HPDE6-E6E7 (cell line): ENCODE results near the gene ACTN4.

ENCODE experiments used
- DNase-seq: peaks from one replicate; pipeline ENCODE4 v3.0.0; 2011; ENCODE audit warnings: missing footprints; ENCODE audit errors: extremely low spot score

ACTN4 gene

GRCh38 chr19:38635483-38636399 is 11.7 kb upstream of the ACTN4 start:
- no peak for DNase-seq

- DNase-seq, result no peak
These were observed 9.0 kb upstream of the ACTN4 start for GRCh38 chr19:38638461-38638860.

DNA sequence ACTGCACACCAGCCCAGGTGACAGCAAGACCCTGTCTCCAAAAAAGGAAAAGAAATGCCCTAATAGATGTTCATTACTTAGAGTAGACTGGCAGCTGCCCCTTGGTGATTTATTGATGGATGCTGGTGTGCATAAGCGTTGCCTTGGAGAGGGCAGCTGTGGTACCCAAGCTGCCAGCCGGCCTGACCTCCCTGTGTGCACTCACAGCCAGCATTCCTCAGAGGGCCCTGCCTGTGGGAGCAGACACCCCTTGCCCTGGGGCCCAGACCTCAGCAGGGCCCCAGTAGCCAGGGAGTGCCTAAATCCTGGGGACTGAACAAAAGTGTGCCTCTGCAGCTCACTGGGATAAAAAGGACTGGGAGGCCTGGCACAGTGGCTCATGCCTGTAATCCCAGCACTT is 7.8 kb upstream of the ACTN4 start:
- DNase-seq, result no peak

DNA sequence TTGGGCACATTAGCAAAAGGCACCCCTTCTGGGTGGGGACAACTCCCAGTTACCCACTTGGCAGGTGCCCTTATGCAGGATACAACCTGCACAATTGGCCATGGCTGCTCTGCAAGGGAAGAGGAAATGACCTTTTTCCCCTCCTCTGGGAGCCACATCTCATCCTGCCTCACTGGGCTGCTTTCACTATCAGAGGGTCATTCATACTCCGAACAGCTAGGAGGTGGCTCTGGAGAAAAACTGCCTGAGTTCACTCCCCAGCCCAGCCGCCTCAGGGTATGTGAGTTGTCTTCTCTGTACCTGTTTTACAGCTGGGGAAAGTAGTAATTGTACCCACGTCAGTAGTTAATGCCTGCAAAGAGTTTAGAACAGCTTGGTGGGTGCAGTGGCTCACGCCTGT is 7.1 kb upstream of the ACTN4 start:
- no peak for DNase-seq

DNA sequence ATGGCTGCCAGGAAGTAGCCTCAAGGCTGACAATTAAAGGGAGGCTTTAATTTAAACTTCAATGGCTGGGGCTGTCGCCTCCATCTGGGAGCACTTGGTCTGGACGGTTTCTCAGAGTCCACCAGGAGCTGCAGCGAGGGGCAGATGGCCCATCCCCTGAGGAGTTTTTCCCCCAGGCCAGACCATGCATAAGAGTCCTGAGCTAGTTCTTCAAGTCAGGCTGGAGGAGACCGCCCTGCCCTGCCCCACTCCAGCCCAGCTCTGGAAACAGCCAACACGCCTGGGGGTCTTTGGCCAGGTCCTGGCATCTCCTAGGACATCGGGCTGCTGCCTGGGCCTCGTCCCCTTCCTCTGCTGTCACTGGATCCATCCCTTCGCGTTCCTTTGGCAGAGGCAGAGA is 5.3 kb upstream of the ACTN4 start:
- DNase-seq, result no peak

DNA sequence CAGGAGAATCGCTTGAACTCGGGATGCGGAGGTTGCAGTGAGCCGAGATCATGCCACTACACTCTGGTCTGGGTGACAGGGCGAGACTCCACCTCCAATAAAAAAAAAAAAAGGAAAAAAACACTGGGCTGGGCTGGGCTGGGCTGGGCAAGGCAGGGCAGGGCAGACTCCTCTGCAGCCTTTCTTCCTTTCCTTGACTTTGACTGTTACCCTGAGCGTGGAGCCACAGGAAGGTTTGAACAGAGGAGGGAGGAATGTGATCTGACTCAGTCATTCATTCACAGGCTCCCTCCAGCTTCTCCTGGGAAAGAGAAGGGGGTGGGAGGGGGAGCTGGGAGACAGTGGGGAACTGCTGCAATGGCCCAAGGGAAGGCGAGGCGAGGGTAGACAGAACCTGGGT is 2.7 kb upstream of the ACTN4 start:
- no peak for DNase-seq

GRCh38 chr19:38647966-38648768 is 718 bp downstream of the ACTN4 start:
- DNase-seq, result no peak

DNA sequence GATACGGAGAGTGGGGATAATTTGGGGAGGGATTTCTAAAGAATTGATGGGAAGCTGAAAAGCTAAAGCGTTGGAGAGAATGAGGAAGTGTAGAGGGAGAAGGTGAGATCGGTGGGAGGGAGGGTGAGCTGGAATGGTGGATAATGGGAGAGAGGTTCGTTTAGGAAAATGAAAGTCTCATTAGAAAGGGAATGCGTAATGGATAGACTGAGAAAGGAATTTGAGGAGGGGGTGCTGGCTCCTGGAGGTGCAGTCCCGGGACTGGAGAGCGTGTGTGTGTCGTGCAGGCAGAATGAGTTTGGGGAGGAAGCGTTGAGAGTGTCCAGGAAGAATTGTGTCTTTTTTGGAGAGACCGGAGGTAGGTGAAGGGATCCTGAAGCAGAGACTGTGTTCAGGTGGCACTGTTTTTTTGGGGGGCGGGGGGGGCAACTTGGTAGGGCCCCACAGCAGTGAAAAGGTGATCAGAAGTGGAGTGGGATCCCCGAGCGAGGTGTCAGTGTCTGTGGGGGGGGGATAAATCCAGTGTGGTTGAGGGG is 1.4 kb downstream of the ACTN4 start:
- DNase-seq, result no peak

GRCh38 chr19:38649305-38650171 is 2.1 kb downstream of the ACTN4 start:
- DNase-seq, result no peak

DNA sequence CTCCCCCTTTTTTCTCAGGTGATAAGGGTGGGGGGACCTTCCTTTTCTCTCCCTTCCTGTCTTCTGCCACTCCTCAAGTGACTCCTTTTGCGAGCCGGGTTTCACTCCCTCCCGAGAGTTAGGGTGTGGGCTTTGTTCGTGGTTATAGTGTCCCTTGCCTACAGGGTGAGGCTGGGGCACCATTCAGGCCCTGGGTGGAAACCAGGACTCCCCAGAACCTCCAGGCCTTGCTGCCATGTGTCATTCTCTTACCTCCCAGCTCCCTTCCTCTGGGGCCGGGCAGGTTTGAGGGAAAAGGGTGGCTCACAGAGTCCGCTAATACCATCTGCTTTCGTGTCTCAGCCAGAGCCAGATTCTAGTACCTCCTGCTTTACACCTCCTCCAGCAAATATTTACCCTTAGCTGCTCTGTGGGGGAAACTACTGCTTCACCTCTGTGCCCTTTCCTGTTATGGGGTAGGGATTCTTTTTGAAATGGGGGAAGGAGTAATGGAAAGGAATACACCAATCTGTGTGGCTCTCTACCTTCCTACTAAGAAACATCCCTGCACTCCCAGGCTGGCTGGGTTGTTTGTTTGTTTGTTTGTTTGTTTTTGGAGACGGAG is 2.8 kb downstream of the ACTN4 start:
- no peak for DNase-seq

DNA sequence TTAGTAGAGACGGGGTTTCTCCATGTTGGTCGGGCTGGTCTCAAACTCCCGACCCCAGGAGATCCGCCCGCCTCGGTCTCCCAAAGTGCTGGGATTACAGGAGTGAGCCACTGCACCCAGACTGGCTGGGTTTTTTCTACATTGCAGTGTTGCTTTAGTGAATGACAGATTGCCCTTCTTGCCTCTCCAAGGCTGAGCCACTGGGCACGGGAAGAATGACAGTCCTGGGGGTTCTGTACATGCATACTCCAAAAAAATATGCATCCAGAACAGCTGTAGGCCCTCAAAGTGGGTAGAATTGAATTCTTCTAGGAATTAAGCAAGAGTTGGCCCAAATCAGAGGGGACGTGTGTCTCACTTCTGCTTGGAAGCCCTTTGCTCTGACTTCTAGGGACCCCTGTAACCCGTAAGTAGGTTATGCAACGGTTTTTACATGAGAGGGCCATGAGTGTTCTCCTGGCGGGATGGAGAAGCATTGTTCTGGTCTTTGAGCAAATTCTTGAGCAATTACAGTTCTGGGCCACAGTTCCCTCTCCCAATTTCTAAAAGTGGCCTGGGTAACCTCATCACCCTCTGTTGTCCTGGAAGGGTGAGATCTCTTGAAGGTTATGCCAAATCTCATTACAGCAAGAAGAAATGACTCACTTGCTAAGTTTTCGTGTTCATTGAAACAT is 3.6 kb downstream of the ACTN4 start:
- DNase-seq, result no peak

- no peak for DNase-seq
These were observed 5.7 kb downstream of the ACTN4 start for GRCh38 chr19:38653028-38653571.

- DNase-seq, result no peak
These were observed 7.2 kb downstream of the ACTN4 start for GRCh38 chr19:38654628-38655055.

DNA sequence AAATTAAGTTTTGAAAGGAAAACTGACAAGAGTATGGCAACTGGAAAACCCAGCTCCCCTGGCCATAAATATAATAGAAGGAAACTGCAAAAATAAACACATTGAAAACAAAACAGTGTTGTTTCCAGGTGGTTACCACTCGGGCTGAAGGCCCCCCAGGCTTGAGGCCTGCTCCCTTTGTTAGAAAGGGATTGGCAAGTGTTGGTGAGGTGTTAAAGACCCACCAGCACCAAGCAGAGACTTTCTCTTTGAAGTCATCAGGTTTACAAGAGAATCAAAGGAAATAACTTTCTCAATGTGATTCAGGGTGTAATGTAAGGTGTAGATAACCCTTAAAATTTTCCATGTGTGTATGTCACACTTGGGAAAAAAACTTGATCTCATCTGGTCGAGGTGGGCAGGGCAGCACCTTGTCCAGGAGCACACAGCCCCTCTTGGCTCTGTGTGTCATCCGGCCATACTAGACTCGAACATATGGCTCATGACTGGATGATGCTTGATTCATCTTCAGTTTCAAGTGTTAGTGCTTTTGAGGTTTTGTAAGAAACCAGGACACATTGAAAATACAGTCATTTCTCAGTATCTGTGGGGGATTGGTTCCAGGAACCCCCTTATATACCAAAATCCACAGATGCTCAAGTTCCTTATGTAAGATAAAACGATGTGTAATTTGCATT is 7.8 kb downstream of the ACTN4 start:
- no peak for DNase-seq

GRCh38 chr19:38656171-38656981 is 8.9 kb downstream of the ACTN4 start:
- DNase-seq, result no peak

DNA sequence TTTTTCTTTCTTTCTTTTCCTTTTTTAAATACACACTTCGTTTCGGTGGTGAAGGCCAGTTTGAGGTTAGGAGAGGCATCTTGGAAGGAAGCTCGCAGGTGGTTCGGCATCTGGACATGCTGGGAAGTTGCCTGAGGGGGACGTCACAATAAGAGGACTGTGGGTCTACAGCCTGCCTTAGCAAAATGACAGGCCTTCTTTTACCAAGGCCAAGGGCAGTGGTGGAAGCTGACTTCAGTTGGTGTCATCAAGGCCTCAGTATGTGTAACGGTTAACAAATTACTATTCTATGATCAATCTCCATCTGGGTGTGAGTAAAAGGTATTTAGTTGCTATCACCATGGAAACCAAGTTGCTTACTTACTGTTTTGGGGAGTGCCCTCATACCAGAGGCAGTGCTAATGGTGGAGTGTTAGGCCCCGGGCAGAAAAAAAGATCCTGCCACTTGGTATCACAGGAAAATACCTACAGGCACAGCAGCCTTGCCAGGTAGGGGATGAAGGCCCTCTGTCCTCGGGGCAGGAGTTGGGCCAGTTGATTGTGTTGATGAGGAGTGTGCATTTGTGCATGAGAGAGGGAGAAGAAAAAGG is 10.3 kb downstream of the ACTN4 start:
- DNase-seq, result peak; percentile 75

GRCh38 chr19:38658462-38659306 is 11.2 kb downstream of the ACTN4 start:
- DNase-seq, result peak; percentile 79

GRCh38 chr19:38660724-38661123 is 13.3 kb downstream of the ACTN4 start:
- DNase-seq, result no peak
